ENCODE data around the gene CFDP1.
A peak's percentile ranks its signal among the peaks of the same experiment; 100 is the strongest.

Gene CFDP1
- 17.8 to 19.6 (median 18.5) reads per million in 3 donors for total RNA-seq

- peak within 1 kb of the TSS; percentile 96 for H3K27ac ChIP-seq (ENCODE audit: insufficient read depth, low read length, poor library complexity, severe bottlenecking)
- H3K36me3 ChIP-seq (ENCODE audit: control insufficient read depth, insufficient read depth, low read length): no peaks in the 10 kb centered on the region
- peak; percentile 90 to 94 (median 91) for DNase-seq
- H3K4me1 ChIP-seq (ENCODE audit: control insufficient read depth, insufficient read depth, low read length, poor library complexity, severe bottlenecking): peaks cover 3% of the 10 kb centered on the region
- peak within 1 kb of the TSS; percentile 63 for H3K4me3 ChIP-seq (ENCODE audit: insufficient read depth, low read depth, low read length, poor library complexity, severe bottlenecking)
- H3K27me3 ChIP-seq (replicated peaks; ENCODE audit: control insufficient read depth, insufficient read depth, low read length, poor library complexity, severe bottlenecking): no peaks in the 10 kb centered on the region
- no peaks in the 10 kb centered on the region for H3K9me3 ChIP-seq (ENCODE audit: control insufficient read depth, low read length)
Observed at GRCh38 chr16:75432828-75433731, at the start of gene CFDP1. Gene CFDP1, minus strand, starts transcription at chr16:75433503. Its CDS starts 151 bp downstream, at chr16:75433352.

- Histone ChIP-seq H3K4me3 (ENCODE audit: insufficient read depth, low read depth, low read length, poor library complexity, severe bottlenecking) (no peak overlapping the region), H3K27me3 (replicated peaks; ENCODE audit: control insufficient read depth, insufficient read depth, low read length, poor library complexity, severe bottlenecking) (no peaks in the 10 kb centered on the region), H3K27ac (ENCODE audit: insufficient read depth, low read length, poor library complexity, severe bottlenecking) (no peak overlapping the region), H3K4me1 (ENCODE audit: control insufficient read depth, insufficient read depth, low read length, poor library complexity, severe bottlenecking) (no peaks in the 10 kb centered on the region), H3K9me3 (ENCODE audit: control insufficient read depth, low read length) (no peaks in the 10 kb centered on the region), H3K36me3 (ENCODE audit: control insufficient read depth, insufficient read depth, low read length) (no peaks in the 10 kb centered on the region)
- no peak for DNase-seq
Observed at GRCh38 chr16:75482434-75483205, 49.3 kb upstream of the CFDP1 start.

GRCh38 chr16:75481475-75481874 lies 48.2 kb upstream of the CFDP1 start:
- H3K27ac ChIP-seq (ENCODE audit: insufficient read depth, low read length, poor library complexity, severe bottlenecking): no peak overlapping the region

GRCh38 chr16:75479421-75479990 lies 46.2 kb upstream of the CFDP1 start:
- H3K27ac ChIP-seq (ENCODE audit: insufficient read depth, low read length, poor library complexity, severe bottlenecking): no peak overlapping the region
- no peaks in the 10 kb centered on the region for H3K4me1 ChIP-seq (ENCODE audit: control insufficient read depth, insufficient read depth, low read length, poor library complexity, severe bottlenecking)
- no peak overlapping the region for H3K4me3 ChIP-seq (ENCODE audit: insufficient read depth, low read depth, low read length, poor library complexity, severe bottlenecking)
- no peaks in the 10 kb centered on the region for H3K27me3 ChIP-seq (replicated peaks; ENCODE audit: control insufficient read depth, insufficient read depth, low read length, poor library complexity, severe bottlenecking)
- no peak for DNase-seq
- no peaks in the 10 kb centered on the region for H3K9me3 ChIP-seq (ENCODE audit: control insufficient read depth, low read length)
- H3K36me3 ChIP-seq (ENCODE audit: control insufficient read depth, insufficient read depth, low read length): no peaks in the 10 kb centered on the region

More at GRCh38 chr16:75481475-75481874, 48.2 kb upstream of the CFDP1 start:
- Histone ChIP-seq H3K36me3 (ENCODE audit: control insufficient read depth, insufficient read depth, low read length) (no peaks in the 10 kb centered on the region), H3K27me3 (replicated peaks; ENCODE audit: control insufficient read depth, insufficient read depth, low read length, poor library complexity, severe bottlenecking) (no peaks in the 10 kb centered on the region), H3K4me1 (ENCODE audit: control insufficient read depth, insufficient read depth, low read length, poor library complexity, severe bottlenecking) (no peaks in the 10 kb centered on the region), H3K4me3 (ENCODE audit: insufficient read depth, low read depth, low read length, poor library complexity, severe bottlenecking) (no peak overlapping the region), H3K9me3 (ENCODE audit: control insufficient read depth, low read length) (no peaks in the 10 kb centered on the region)
- DNase-seq: no peak

- no peak overlapping the region for H3K27ac ChIP-seq (ENCODE audit: insufficient read depth, low read length, poor library complexity, severe bottlenecking)
- no peaks in the 10 kb centered on the region for H3K4me1 ChIP-seq (ENCODE audit: control insufficient read depth, insufficient read depth, low read length, poor library complexity, severe bottlenecking)
- no peaks in the 10 kb centered on the region for H3K36me3 ChIP-seq (ENCODE audit: control insufficient read depth, insufficient read depth, low read length)
- no peak overlapping the region for H3K4me3 ChIP-seq (ENCODE audit: insufficient read depth, low read depth, low read length, poor library complexity, severe bottlenecking)
- H3K9me3 ChIP-seq (ENCODE audit: control insufficient read depth, low read length): no peaks in the 10 kb centered on the region
- H3K27me3 ChIP-seq (replicated peaks; ENCODE audit: control insufficient read depth, insufficient read depth, low read length, poor library complexity, severe bottlenecking): no peaks in the 10 kb centered on the region
- DNase-seq: no peak
Observed at GRCh38 chr16:75478480-75479345, 45.4 kb upstream of the CFDP1 start.

GRCh38 chr16:75477680-75478473 lies 44.6 kb upstream of the CFDP1 start:
- Histone ChIP-seq H3K4me3 (ENCODE audit: insufficient read depth, low read depth, low read length, poor library complexity, severe bottlenecking) (no peak overlapping the region), H3K27me3 (replicated peaks; ENCODE audit: control insufficient read depth, insufficient read depth, low read length, poor library complexity, severe bottlenecking) (no peaks in the 10 kb centered on the region), H3K27ac (ENCODE audit: insufficient read depth, low read length, poor library complexity, severe bottlenecking) (no peak overlapping the region), H3K9me3 (ENCODE audit: control insufficient read depth, low read length) (no peaks in the 10 kb centered on the region), H3K4me1 (ENCODE audit: control insufficient read depth, insufficient read depth, low read length, poor library complexity, severe bottlenecking) (no peaks in the 10 kb centered on the region), H3K36me3 (ENCODE audit: control insufficient read depth, insufficient read depth, low read length) (no peaks in the 10 kb centered on the region)
- no peak for DNase-seq

GRCh38 chr16:75476817-75477216 lies 43.5 kb upstream of the CFDP1 start:
- no peaks in the 10 kb centered on the region for H3K36me3 ChIP-seq (ENCODE audit: control insufficient read depth, insufficient read depth, low read length)
- H3K9me3 ChIP-seq (ENCODE audit: control insufficient read depth, low read length): no peaks in the 10 kb centered on the region
- DNase-seq: no peak
- H3K4me1 ChIP-seq (ENCODE audit: control insufficient read depth, insufficient read depth, low read length, poor library complexity, severe bottlenecking): no peaks in the 10 kb centered on the region
- H3K4me3 ChIP-seq (ENCODE audit: insufficient read depth, low read depth, low read length, poor library complexity, severe bottlenecking): no peak overlapping the region
- H3K27ac ChIP-seq (ENCODE audit: insufficient read depth, low read length, poor library complexity, severe bottlenecking): no peak overlapping the region
- no peaks in the 10 kb centered on the region for H3K27me3 ChIP-seq (replicated peaks; ENCODE audit: control insufficient read depth, insufficient read depth, low read length, poor library complexity, severe bottlenecking)

- no peaks in the 10 kb centered on the region for H3K36me3 ChIP-seq (ENCODE audit: control insufficient read depth, insufficient read depth, low read length)
- no peak overlapping the region for H3K27ac ChIP-seq (ENCODE audit: insufficient read depth, low read length, poor library complexity, severe bottlenecking)
- DNase-seq: no peak
- H3K4me3 ChIP-seq (ENCODE audit: insufficient read depth, low read depth, low read length, poor library complexity, severe bottlenecking): no peak overlapping the region
- no peaks in the 10 kb centered on the region for H3K27me3 ChIP-seq (replicated peaks; ENCODE audit: control insufficient read depth, insufficient read depth, low read length, poor library complexity, severe bottlenecking)
- H3K4me1 ChIP-seq (ENCODE audit: control insufficient read depth, insufficient read depth, low read length, poor library complexity, severe bottlenecking): no peaks in the 10 kb centered on the region
- H3K9me3 ChIP-seq (ENCODE audit: control insufficient read depth, low read length): no peaks in the 10 kb centered on the region
Observed at GRCh38 chr16:75475420-75475847, 42.1 kb upstream of the CFDP1 start.
